Vagina (tissue), 2 donors: ENCODE results near the gene PNMA6F.

Source experiments
- CTCF ChIP-seq, 3 experiments: fragments of 450-650 bp in 2 of 3; fragments of 200-600 bp in 1 of 3; sonication (generic) in 1 of 3; IDR thresholded peaks; one replicate each; pipeline ENCODE4 v1.5.1; 2017 to 2019; ENCODE audit warnings: antibody characterized with exemption in 3 of 3, mild to moderate bottlenecking in 2 of 3, moderate library complexity in 2 of 3
- POLR2AphosphoS5 ChIP-seq, 2 donors: sonication (generic); formaldehyde crosslinking; IDR thresholded peaks; one replicate each; pipeline ENCODE4 v1.9.0; 2017; ENCODE audit warnings: antibody characterized with exemption in 2 of 2, mild to moderate bottlenecking in 2 of 2, low read depth in 1 of 2; ENCODE audit not compliant: insufficient read depth in 1 of 2

GRCh38 chrX:153317306-153317705 lies 4.3 kb downstream of the PNMA6F start:
- TF ChIP-seq POLR2AphosphoS5 (IDR thresholded peaks at IDR 0.05; ENCODE audit: insufficient read depth in 1 of 2, low read depth in 1 of 2) (no peak), CTCF (IDR thresholded peaks at IDR 0.05) (no peak)
